SK-N-MC (cell line): ENCODE results near the gene LAMB3.

Experiments used
- DNase-seq: peaks from one replicate; pipeline ENCODE4 v3.0.0-alpha.2; 2011; ENCODE audit warnings: low read depth, low spot score
- H3K27ac ChIP-seq: fragments of 200-600 bp; sonication (generic); 2 replicates; pipeline ENCODE4 v1.5.1; 2016; ENCODE audit warnings: mixed run types
- H3K36me3 ChIP-seq: fragments of 200-600 bp; sonication (generic); 2 replicates; pipeline ENCODE4 v1.6.1; 2017; ENCODE audit warnings: antibody characterized with exemption, low read length, mixed read lengths; ENCODE audit not compliant: insufficient read depth
- H3K4me3 ChIP-seq: fragments of 200-600 bp; sonication (generic); 2 replicates; pipeline ENCODE4 v1.5.1; 2016
- H3K9ac ChIP-seq: fragments of 200-600 bp; sonication (generic); 2 replicates; pipeline ENCODE4 v1.8.0; 2017; ENCODE audit warnings: mixed run types, mixed read lengths; ENCODE audit not compliant: insufficient read length
- H3K9me3 ChIP-seq: fragments of 200-600 bp; sonication (generic); 2 replicates; pipeline ENCODE4 v1.6.1; 2017; ENCODE audit warnings: low read depth, mild to moderate bottlenecking, antibody characterized with exemption, low read length, moderate library complexity, mixed read lengths
- EZH2 ChIP-seq: fragments of 200-600 bp; sonication (generic); IDR thresholded peaks from one replicate; pipeline ENCODE4 v1.6.1; 2017; ENCODE audit warnings: antibody characterized with exemption
- FOXP2 ChIP-seq: optimal IDR thresholded peaks from 2 replicates; pipeline ENCODE3; 2011; ENCODE audit warnings: mild to moderate bottlenecking, moderate library complexity; ENCODE audit not compliant: insufficient read depth; ENCODE audit errors: extremely low read length, control extremely low read depth
- POLR2AphosphoS5 ChIP-seq: IDR thresholded peaks from 2 replicates; pipeline ENCODE4 v1.6.1; 2012; ENCODE audit warnings: mild to moderate bottlenecking, low read depth, low read length, borderline replicate concordance

LAMB3 gene

GRCh38 chr1:209647156-209647555 is 5.1 kb downstream of the LAMB3 start:
- no peak for DNase-seq
- Histone ChIP-seq H3K4me3 (no peak overlapping the region), H3K27ac (no peak overlapping the region), H3K36me3 (no peaks in the 10 kb centered on the region), H3K9ac (no peak overlapping the region), H3K9me3 (no peaks in the 10 kb centered on the region)
- TF ChIP-seq FOXP2 (no peak), POLR2AphosphoS5 (no peak), EZH2 (no peak)

- Histone ChIP-seq H3K4me3 (no peak overlapping the region), H3K9me3 (no peaks in the 10 kb centered on the region), H3K27ac (no peak overlapping the region), H3K36me3 (no peaks in the 10 kb centered on the region), H3K9ac (no peak overlapping the region)
- TF ChIP-seq EZH2: no peak
- no peak for TF ChIP-seq POLR2AphosphoS5
- TF ChIP-seq FOXP2: no peak
- no peak for DNase-seq
These were observed 5.7 kb downstream of the LAMB3 start for GRCh38 chr1:209646558-209646957.

DNA sequence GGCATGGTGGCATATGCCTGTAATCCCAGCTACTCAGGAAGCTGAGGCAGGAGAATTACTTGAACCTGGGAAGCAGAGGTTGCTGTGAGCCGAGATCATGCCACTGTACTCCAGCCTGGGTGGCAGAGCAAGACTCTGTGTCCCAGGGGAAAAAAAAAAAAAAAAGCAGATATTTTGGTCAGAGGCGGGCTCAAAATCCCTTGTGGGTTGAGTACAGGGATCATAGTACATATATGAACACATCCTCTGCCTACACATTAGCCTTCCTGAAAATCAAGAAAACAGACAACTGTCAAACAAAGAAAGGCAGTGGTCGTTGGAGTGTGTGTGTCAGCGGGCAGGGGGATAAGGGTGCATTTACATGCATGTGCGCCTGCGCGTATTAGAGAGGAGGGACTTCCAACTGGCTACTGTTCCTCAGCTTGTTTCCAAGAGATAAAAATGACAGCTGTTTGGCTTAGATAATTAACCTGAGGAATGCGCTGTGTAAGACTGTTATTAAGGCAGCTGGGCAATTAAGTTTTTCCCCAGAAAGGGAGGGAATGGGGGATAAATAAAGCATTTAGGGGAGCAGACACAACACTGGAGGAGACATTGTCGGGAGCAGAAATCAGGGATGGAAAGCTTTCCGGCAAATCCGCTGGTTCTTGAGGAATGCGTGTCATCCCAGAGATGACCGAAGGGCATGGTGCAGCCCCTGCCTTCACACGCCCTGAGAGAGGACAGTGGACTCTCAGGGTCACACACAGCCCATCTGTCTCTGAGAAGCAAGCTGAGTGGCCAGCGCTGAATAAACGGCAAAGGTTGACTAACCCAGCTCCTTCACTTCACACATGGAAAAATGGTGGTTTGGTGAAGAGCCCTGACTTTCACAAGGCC is 6.4 kb downstream of the LAMB3 start:
- no peak for TF ChIP-seq FOXP2
- no peak for TF ChIP-seq POLR2AphosphoS5
- TF ChIP-seq EZH2: no peak
- H3K9ac ChIP-seq: no peak overlapping the region
- no peaks in the 10 kb centered on the region for H3K36me3 ChIP-seq
- no peaks in the 10 kb centered on the region for H3K9me3 ChIP-seq
- no peak for DNase-seq
- no peak overlapping the region for H3K4me3 ChIP-seq
- H3K27ac ChIP-seq: no peak overlapping the region

DNA sequence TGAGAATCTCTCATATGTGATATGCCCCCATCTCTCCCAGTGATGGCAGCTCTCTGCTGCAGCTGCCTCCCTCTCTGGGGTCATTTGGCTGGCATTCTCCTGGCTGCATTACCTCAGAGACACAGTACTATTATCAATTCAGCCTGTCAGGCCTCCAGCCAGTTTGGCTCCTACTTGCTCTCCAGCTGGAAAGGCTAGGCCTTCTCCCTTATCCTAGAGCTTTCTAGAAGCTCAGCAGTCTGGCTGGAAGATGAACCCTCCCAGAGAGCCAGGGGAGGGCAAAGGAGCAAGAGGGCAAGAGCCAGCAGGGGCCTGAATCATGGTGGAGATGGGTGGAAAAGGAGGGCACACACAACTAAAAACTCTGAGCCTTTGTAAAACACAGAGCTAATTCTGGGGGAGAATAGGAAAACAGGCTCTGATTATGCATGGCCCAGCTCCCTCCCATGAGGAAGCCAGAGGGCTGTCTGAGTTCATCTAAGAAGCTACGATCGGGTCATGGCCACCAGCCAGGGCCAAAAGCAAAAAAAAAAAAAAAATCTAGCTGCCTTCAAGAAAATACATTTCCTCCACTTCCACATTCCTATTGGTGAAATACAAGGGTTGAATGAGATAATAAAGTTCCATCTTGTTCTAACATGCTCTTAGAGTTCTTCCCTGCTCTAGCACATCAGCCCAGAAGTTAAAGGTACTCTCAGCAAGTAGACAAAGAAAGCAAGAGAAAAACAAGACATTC is 8.8 kb downstream of the LAMB3 start:
- H3K4me3 ChIP-seq: no peak overlapping the region
- no peak overlapping the region for H3K9ac ChIP-seq
- no peaks in the 10 kb centered on the region for H3K36me3 ChIP-seq
- no peak for DNase-seq
- H3K9me3 ChIP-seq: no peaks in the 10 kb centered on the region
- no peak overlapping the region for H3K27ac ChIP-seq
- TF ChIP-seq FOXP2: no peak
- no peak for TF ChIP-seq EZH2
- no peak for TF ChIP-seq POLR2AphosphoS5

GRCh38 chr1:209642816-209643215 is 9.4 kb downstream of the LAMB3 start:
- no peak overlapping the region for H3K27ac ChIP-seq
- TF ChIP-seq FOXP2 (no peak), EZH2 (no peak)
- no peak overlapping the region for H3K9ac ChIP-seq
- no peak for DNase-seq
- H3K9me3 ChIP-seq: no peaks in the 10 kb centered on the region
- no peak overlapping the region for H3K4me3 ChIP-seq
- H3K36me3 ChIP-seq: no peaks in the 10 kb centered on the region

- TF ChIP-seq POLR2AphosphoS5: no peak
- Histone ChIP-seq H3K9ac (no peak overlapping the region), H3K36me3 (no peaks in the 10 kb centered on the region), H3K27ac (no peak overlapping the region), H3K9me3 (no peaks in the 10 kb centered on the region), H3K4me3 (no peak overlapping the region)
- DNase-seq: no peak
These were observed 10.4 kb downstream of the LAMB3 start for GRCh38 chr1:209641832-209642172.

- Histone ChIP-seq H3K9ac (no peak overlapping the region), H3K4me3 (no peak overlapping the region), H3K36me3 (no peaks in the 10 kb centered on the region), H3K9me3 (no peaks in the 10 kb centered on the region), H3K27ac (no peak overlapping the region)
- DNase-seq: no peak
- TF ChIP-seq FOXP2: no peak
- no peak for TF ChIP-seq POLR2AphosphoS5
These were observed 16.4 kb downstream of the LAMB3 start for GRCh38 chr1:209635850-209636249.

GRCh38 chr1:209634005-209634737 is 18.1 kb downstream of the LAMB3 start:
- no peak for TF ChIP-seq FOXP2
- no peak for TF ChIP-seq EZH2
- no peak overlapping the region for H3K9ac ChIP-seq
- H3K4me3 ChIP-seq: no peak overlapping the region
- no peaks in the 10 kb centered on the region for H3K36me3 ChIP-seq
- no peak overlapping the region for H3K27ac ChIP-seq
- no peaks in the 10 kb centered on the region for H3K9me3 ChIP-seq
- no peak for DNase-seq
